HL-60/S4 (cell line): Measurements from ENCODE around the gene SCN3B.

Source experiments
- in situ Hi-C: fragments of 300-500 bp; cut with MboI; formaldehyde crosslinking; loops from 2 replicates; pipeline ENCODE4 v1.14.3; 2022; ENCODE audit warnings: low sequenced_read_pairs

The SCN3B gene

DNA sequence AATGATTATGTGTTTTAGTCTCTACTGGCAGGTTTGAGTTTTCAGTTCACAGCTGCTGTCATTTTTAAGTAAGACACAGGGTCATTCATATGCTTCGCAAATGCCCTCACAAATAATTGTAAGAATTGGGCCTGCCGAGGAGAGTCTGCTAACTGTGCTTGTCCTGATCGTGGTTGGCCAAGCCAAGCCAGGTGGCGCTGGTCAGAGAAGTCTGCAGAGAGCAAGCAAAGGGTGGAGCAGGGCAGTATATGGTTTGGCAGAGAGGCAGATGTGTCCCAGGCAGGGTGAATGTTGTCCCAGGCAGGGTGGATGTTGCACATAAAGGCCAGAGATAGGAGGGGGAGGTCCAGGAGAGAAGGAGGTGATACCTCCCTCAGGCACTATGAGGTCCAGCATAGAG lies 52.7 kb downstream of the SCN3B start:
- in situ Hi-C loops: no loop called here

- in situ Hi-C loops: no loop called here
Measured at GRCh38 chr11:123601136-123601535, 53.3 kb downstream of the SCN3B start.

GRCh38 chr11:123597859-123598258 lies 56.6 kb downstream of the SCN3B start:
- in situ Hi-C loops: no loop called here

DNA sequence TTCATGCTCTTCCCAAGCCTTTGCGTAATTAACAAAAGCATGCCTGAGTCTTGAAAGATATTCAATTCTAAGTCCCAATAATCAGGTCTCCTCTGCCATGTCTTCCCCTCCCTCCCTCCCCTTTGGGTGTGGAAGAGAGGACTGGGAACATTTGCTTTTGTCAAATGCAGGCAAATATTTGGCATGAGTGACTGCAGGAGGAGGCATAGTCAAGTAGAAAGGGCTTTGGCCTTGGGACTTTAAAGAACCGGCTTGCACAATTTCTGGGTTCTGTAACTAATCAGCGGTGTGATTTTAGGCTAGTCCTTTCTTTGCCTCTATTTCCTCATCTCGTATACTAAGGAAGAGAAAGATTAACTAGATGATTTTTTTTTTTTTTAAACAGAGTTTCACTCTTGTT lies 59.5 kb downstream of the SCN3B start:
- in situ Hi-C loops: no loop called here

DNA sequence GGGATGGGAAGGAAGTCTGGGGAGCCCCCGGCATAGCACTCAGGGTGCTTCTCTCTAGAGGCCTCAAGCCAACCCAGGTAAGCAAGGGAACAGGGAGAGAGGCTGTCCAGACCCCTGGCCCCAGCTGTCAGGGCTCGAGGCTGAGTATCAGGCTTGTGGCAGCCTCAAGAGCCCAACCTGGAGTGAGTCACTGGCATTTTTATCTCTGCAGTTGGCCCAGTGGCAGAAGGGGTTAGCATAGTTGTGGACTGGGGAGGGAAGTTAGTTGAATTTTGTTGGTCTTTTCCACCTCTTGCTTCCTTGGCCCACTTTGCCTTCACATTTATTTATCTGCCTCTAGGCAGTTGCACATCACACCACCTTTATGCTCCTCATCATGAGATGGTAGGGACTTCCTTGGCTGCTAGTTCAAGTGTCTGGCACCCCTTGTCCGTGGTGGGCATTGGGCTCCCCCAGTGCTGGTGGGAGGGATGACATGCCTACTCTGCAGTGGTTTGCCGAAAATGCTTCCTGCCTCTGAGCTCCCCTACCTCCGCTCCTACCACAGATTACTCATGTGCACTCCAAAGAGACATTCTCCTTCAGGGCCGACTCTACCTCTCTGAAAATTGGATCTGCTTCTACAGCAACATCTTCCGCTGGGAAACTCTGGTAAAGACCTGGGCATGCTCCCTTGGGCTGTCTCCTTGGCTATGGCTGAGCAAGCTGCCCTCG lies 60.1 kb downstream of the SCN3B start:
- in situ Hi-C loops: no loop called here

DNA sequence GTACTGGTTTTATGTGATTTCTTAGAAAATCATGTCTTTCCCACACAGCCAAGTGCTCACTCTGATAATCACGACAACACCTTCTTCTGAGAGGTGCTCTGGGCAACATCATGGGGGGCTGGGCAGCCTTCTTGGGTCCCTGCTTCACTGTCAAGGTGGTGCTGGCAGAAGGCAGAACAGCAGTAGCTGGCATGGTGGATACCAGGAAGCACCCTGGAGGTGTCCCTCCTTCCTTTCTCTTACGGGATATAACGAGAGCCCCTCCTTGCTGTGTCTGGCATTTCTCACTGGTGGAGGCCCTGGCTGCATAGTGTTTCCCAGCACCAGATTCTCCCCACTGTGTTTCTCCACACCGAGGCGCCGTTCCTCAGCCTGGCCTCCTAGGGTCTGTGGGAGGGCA lies 60.9 kb downstream of the SCN3B start:
- in situ Hi-C loops: no loop called here

- in situ Hi-C loops: no loop called here
Measured at GRCh38 chr11:123590296-123590912, 64.0 kb downstream of the SCN3B start.

GRCh38 chr11:123588864-123589262 lies 65.6 kb downstream of the SCN3B start:
- in situ Hi-C loops: no loop called here

- in situ Hi-C loops: no loop called here
Measured at GRCh38 chr11:123588117-123588863, 66.1 kb downstream of the SCN3B start.

DNA sequence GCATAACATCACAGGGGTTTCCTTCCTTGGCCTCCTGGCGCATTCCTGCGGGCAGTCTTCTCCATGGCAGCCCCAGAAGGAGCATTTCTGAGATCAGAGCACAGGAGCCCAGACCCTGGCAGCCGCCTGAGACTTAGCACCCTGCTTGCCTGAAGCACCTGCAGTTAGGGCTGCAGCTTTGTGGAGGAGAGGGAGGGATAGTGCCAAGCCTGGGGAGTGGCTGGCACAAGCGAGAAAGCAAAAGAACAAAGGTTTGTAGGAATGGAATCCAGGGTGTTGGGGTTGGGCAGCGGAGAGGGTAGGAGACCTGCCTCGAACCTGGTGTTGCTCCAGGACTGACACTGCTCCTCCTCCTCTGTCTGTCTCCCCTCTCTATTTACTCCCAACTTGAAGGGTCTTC lies 66.9 kb downstream of the SCN3B start:
- in situ Hi-C loops: no loop called here

- in situ Hi-C loops: no loop called here
Measured at GRCh38 chr11:123587044-123587443, 67.4 kb downstream of the SCN3B start.

DNA sequence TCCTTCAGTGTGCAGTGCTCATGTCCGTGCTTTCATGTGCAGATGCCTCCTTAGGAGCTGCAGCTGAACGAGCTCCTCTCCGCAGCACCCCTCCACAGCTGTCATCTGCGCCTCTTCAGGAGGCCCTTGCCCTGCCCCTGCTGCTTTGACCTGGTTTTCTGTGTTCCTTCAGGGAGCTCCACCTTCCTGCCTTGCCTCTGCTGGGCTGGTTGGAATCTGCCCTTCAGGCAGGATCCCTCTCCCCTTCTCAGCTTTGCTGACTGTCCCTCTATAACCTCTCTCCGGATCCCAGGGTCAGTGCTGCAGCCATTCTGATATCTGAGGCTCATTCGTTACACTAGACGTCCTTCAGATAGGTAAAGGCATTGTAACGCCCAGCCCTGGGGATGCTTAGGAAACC lies 67.9 kb downstream of the SCN3B start:
- in situ Hi-C loops: no loop called here

DNA sequence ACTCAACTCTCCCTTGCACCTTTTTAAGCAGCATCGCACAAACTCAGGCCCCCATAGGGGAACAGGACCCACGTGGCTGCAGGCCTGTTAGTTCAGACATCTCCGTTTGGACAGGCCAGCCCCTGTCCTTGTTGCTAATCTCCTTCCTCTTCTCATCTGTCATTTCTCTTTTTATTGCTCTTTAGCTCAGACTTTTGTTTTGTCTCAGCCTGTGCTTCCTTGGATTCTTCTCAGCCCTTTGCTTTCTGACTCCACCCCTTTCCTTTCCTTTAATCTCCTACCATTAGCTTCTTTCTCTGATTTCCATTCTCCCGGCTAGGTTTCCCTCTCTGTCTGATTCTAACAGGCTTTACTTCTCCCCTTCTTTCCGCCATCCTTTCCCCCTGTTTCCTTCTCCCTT lies 68.7 kb downstream of the SCN3B start:
- in situ Hi-C loops: no loop called here

- in situ Hi-C loops: no loop called here
Measured at GRCh38 chr11:123585206-123585605, 69.2 kb downstream of the SCN3B start.

DNA sequence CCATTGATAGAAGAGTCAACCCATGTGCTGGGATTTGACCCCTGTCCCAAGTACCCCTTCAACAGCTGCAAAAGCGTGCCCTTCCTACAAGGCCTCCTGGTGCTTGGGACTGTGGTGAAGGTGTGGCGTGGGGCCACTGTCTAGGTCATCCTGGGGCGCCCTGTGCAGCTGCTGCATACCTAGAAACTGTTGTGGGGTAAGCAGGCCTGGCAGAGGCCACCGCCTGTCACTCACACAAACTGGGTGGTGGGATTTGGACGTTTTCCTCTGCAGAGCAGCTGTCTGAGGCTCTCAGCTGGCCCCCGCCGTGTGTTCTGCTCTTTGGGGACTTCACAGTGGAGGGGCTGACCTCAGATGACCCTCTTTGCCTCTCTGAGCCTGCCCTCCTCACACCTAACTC lies 69.7 kb downstream of the SCN3B start:
- in situ Hi-C loops: no loop called here

- in situ Hi-C loops: no loop called here
Measured at GRCh38 chr11:123584186-123584585, 70.2 kb downstream of the SCN3B start.

- in situ Hi-C loops: no loop called here
Measured at GRCh38 chr11:123582992-123583504, 71.4 kb downstream of the SCN3B start.

GRCh38 chr11:123581651-123582399 lies 72.6 kb downstream of the SCN3B start:
- in situ Hi-C loops: no loop called here

DNA sequence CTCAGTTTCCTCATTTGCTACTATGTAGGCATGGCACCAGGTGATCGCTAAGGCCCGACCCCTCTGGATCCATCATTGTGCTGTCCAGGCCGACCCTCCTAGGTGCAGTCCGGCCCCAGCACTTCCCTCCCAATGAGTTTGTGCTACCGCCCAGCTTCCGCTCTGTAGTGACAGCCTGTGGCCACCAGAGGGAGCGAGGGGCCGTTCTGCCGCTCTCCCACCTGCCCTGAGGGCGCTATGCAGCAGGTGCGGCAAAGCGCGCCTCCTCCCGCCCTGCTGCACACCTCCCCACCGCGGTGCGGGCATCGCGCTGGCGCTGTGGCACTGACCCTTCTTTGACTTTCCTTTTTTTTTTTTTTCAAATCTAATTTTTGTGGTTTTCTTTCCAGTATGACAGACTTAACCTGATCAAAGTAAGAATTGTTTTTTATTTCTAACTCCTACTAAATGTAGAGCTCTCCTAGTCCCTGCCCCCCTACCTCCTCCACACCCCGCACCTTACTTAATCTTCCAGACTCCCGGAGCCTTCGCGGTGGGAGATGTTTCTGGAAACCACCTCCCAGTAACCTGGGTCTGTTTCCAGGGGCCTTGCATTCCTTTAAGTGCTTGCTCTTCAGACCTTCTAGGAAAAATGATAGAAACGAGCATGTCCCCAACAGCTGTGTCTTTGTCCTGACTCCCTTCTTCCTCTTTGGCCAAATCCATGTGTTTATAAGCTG lies 73.7 kb downstream of the SCN3B start:
- in situ Hi-C loops: no loop called here

DNA sequence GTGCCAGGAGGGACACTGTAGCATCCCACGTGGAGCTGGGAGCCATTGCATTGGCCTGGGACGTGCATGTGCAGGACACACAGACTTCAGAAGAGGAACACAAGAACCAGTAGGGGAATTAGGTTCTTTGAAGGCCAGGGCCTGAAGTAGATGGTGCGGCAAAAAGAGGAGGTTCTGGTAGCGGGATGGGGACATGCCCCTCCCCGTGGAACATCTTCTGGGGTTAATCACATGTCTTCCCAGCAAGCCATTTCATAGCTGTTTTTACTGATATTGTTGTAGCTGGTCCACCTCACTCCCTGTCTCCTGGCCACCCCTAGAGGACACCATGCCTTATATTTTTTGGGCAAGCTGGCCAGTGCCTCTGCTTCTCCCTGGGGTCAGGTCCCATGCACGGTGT lies 74.3 kb downstream of the SCN3B start:
- in situ Hi-C loops: no loop called here

DNA sequence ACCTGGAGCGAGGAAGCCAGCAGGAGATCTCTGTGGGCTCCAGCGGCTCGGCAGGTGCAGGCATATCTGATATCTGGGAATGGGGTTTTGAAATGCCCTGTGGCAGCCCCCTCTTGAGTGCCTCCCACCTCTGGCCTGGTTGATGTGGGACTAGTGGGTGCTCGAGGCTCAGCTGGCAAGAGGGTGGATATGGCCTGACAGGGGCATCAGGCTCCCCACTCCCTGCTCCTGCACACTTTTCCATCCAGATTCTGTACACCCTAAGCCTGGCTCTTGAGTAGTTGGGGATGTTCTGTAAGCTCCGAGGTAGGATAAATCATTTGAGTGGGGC lies 75.0 kb downstream of the SCN3B start:
- in situ Hi-C loops: no loop called here
